IMR-90 (cell line): Measurements from ENCODE around the gene CSRP1. TPM values are rescaled to one million over a fixed set of nuclear protein-coding genes. Genes with fewer than 3 reads are reported as not detected.

Experiments used
- ATAC-seq: fragments of 200-7000 bp; cut with Tn5 transposase; 2 replicates; pipeline ENCODE4 v1.9.1; 2020; ENCODE audit warnings: low read depth, mild to moderate bottlenecking, moderate library complexity
- BruUV-seq: library from RNA; stranded (reverse); fragments of 400-500 nt; replicated peaks from 2 replicates; lab custom pipeline; 2021; lab: Mats Ljungman, UMichigan
- CTCF ChIA-PET: fragments of 300-600 bp; formaldehyde crosslinking; extraction: SDS; loops from one replicate; lab custom pipeline; 2021; ENCODE audit warnings: antibody characterized with exemption; lab: Yijun Ruan, JAX
- POLR2A ChIA-PET: fragments of 300-600 bp; sonication (Branson Sonifier 250); formaldehyde crosslinking; loops from one replicate; lab custom pipeline; 2022; ENCODE audit warnings: antibody characterized with exemption; ENCODE audit not compliant: unreplicated experiment; lab: Charles Lee
- DNase-seq: peaks from one replicate; pipeline ENCODE4 v3.0.0; 2013
- H2AFZ ChIP-seq: replicated peaks from 2 replicates; pipeline ENCODE3; 2013; ENCODE audit warnings: low read length, mild to moderate bottlenecking; ENCODE audit not compliant: poor library complexity
- H2AK5ac ChIP-seq: 2 replicates; pipeline ENCODE4 v1.6.1; 2013; ENCODE audit warnings: low read depth, low read length, inconsistent platforms
- H2AK9ac ChIP-seq: replicated peaks from 2 replicates; pipeline ENCODE3; 2013; ENCODE audit warnings: mild to moderate bottlenecking, low read depth, low read length, moderate library complexity; ENCODE audit not compliant: poor library complexity
- H2BK120ac ChIP-seq: 2 replicates; pipeline ENCODE4 v1.6.1; 2013; ENCODE audit warnings: low read depth, low read length, inconsistent platforms
- H2BK15ac ChIP-seq: 3 replicates; pipeline ENCODE4 v1.6.1; 2013; ENCODE audit warnings: low read depth, low read length, inconsistent platforms
- H2BK20ac ChIP-seq: 2 replicates; pipeline ENCODE4 v1.6.1; 2013; ENCODE audit warnings: low read depth, mild to moderate bottlenecking, inconsistent platforms, low read length, moderate library complexity
- H2BK5ac ChIP-seq: 2 replicates; pipeline ENCODE4 v1.6.1; 2013; ENCODE audit warnings: mild to moderate bottlenecking, low read depth, low read length, inconsistent platforms; ENCODE audit not compliant: poor library complexity, severe bottlenecking
- H3K14ac ChIP-seq: replicated peaks from 2 replicates; pipeline ENCODE4 v1.6.1; 2013; ENCODE audit warnings: low read depth, low read length, inconsistent platforms
- H3K18ac ChIP-seq: 2 replicates; pipeline ENCODE4 v1.6.1; 2013; ENCODE audit warnings: low read depth, low read length, control low read depth
- H3K23ac ChIP-seq: 2 replicates; pipeline ENCODE4 v1.6.1; 2013; ENCODE audit warnings: low read depth, low read length, inconsistent platforms
- H3K27ac ChIP-seq: 2 replicates; pipeline ENCODE4 v1.5.1; 2013; ENCODE audit warnings: mild to moderate bottlenecking, control low read depth, low read length; ENCODE audit not compliant: insufficient read depth
- H3K27me3 ChIP-seq: 2 replicates; pipeline ENCODE4 v1.6.1; 2013; ENCODE audit warnings: low read length; ENCODE audit not compliant: control insufficient read depth, insufficient read depth
- H3K36me3 ChIP-seq: 2 replicates; pipeline ENCODE4 v1.6.1; 2013; ENCODE audit warnings: low read length, mixed read lengths; ENCODE audit not compliant: control insufficient read depth, insufficient read depth
- H3K4ac ChIP-seq: 2 replicates; pipeline ENCODE4 v1.6.1; 2013; ENCODE audit warnings: low read depth, low read length, inconsistent platforms
- H3K4me1 ChIP-seq: 2 replicates; pipeline ENCODE4 v1.6.1; 2013; ENCODE audit warnings: low read length, mixed read lengths; ENCODE audit not compliant: control insufficient read depth, insufficient read depth
- H3K4me2 ChIP-seq: 2 replicates; pipeline ENCODE4 v1.6.1; 2013; ENCODE audit warnings: low read depth, mild to moderate bottlenecking, control low read depth, low read length, moderate library complexity
- H3K4me3 ChIP-seq: 2 replicates; pipeline ENCODE4 v1.5.1; 2013; ENCODE audit warnings: low read depth, mild to moderate bottlenecking, control low read depth, low read length, moderate library complexity; ENCODE audit not compliant: insufficient read depth
- H3K56ac ChIP-seq: 2 replicates; pipeline ENCODE4 v1.6.1; 2013; ENCODE audit warnings: low read length, inconsistent platforms; ENCODE audit not compliant: insufficient read depth; ENCODE audit errors: extremely low read depth
- H3K79me1 ChIP-seq, 2 experiments: 2 replicates each; pipeline ENCODE4 v1.6.1; 2013; ENCODE audit warnings: low read length in 2 of 2, inconsistent platforms in 1 of 2, low read depth in 1 of 2
- H3K9ac ChIP-seq: 2 replicates; pipeline ENCODE4 v1.6.1; 2013; ENCODE audit warnings: low read depth, low read length, control low read depth
- H3K9me1 ChIP-seq: 2 replicates; pipeline ENCODE4 v1.6.1; 2013; ENCODE audit warnings: low read length, inconsistent platforms; ENCODE audit not compliant: insufficient read depth
- H3K9me3 ChIP-seq: 2 replicates; pipeline ENCODE4 v1.6.1; 2013; ENCODE audit warnings: low read length; ENCODE audit not compliant: control insufficient read depth, insufficient read depth
- H4K20me1 ChIP-seq: 2 replicates; pipeline ENCODE4 v1.6.1; 2013; ENCODE audit warnings: low read length, inconsistent platforms; ENCODE audit not compliant: insufficient read depth
- H4K5ac ChIP-seq: 2 replicates; pipeline ENCODE4 v1.6.1; 2013; ENCODE audit warnings: mild to moderate bottlenecking, low read depth, low read length, control low read depth
- H4K8ac ChIP-seq, 2 experiments: 2 replicates each; pipeline ENCODE4 v1.6.1; 2013; ENCODE audit warnings: low read depth in 2 of 2, low read length in 2 of 2, control low read depth in 1 of 2, inconsistent platforms in 1 of 2
- H4K91ac ChIP-seq: 2 replicates; pipeline ENCODE4 v1.6.1; 2013; ENCODE audit warnings: low read depth, low read length, inconsistent platforms; ENCODE audit not compliant: insufficient read depth
- CEBPB ChIP-seq: IDR thresholded peaks from 2 replicates; pipeline ENCODE4 v1.6.1; 2012; ENCODE audit warnings: low read depth, low read length, improper control_type of control experiment
- SMC3 ChIP-seq: fragments of 150-350 bp; IDR thresholded peaks from 2 replicates; pipeline ENCODE4 v1.6.1; 2016; ENCODE audit warnings: low read depth, mild to moderate bottlenecking, antibody characterized with exemption, low read length, moderate library complexity
- WGBS, 2 experiments: methylation state at CpG; one replicate each; pipeline versions ENCODE4 v1.1.5 to v1.1.7; 2013; ENCODE audit warnings: missing lambda C conversion rate in 2 of 2; ENCODE audit not compliant: insufficient read length in 1 of 2; ENCODE audit errors: extremely low coverage in 2 of 2; 5-methylcytosine and 5-hydroxymethylcytosine counted together
- dilution Hi-C: fragments of 300-500 bp; cut with HindIII; formaldehyde crosslinking; loops from one replicate; pipeline ENCODE4 v1.14.3; 2018; ENCODE audit warnings: low sequenced_read_pairs; ENCODE audit not compliant: unreplicated experiment
- in situ Hi-C: fragments of 300-500 bp; cut with MboI; formaldehyde crosslinking; loops from 3 replicates; pipeline ENCODE4 v1.14.3; 2019; ENCODE audit warnings: low sequenced_read_pairs, inconsistent platforms, mixed read lengths
- intact Hi-C: fragments of 100-400 bp; cut with micrococcal nuclease; formaldehyde crosslinking; loops from 2 replicates; pipeline ENCODE4 v1.10.0; 2022
- polyA plus RNA-seq, 3 experiments: library from polyadenylated mRNA; depleted of rRNA; stranded (reverse); fragments of >200 nt; gene quantifications; 2 replicates each; pipeline ENCODE4 v1.2.3, GENCODE V29; 2012; ENCODE audit warnings: low replicate concordance in 1 of 3
- total RNA-seq: library from RNA; depleted of rRNA; stranded (reverse); fragments of >200 nt; gene quantifications from 2 replicates; pipeline ENCODE4 v1.2.3, GENCODE V29; 2012

The CSRP1 gene
- total and polyA plus RNA-seq, 2 of the 4 experiments (the other 2 are of a cell fraction) = 1,037 to 1,498 TPM

GRCh38 chr1:201509601-201510374 is 2.9 kb upstream of the CSRP1 start:
- Histone ChIP-seq H3K4ac (peak overlapping the region; percentile 74), H2BK20ac (peak overlapping the region; percentile 87), H4K8ac (peak overlapping the region in 1 of 2 experiments; percentile 53; a peak in 2 of 4 replicates), H2AK9ac (no peak overlapping the region), H3K27ac (no peak overlapping the region), H2BK120ac (peak overlapping the region; percentile 68), H3K9ac (no peak overlapping the region), H3K36me3 (peaks cover 2% of the 10 kb centered on the region; the same call in 1 of the 2 replicates), H3K14ac (peak overlapping the region; percentile 82), H2AFZ (peak overlapping the region; percentile 26), H3K4me3 (no peak overlapping the region), H3K56ac (no peak overlapping the region), H4K91ac (peak overlapping the region; percentile 31; the same call in 1 of the 2 replicates), H2AK5ac (peak overlapping the region; percentile 83), H2BK5ac (peak overlapping the region; percentile 94), H3K9me1 (peaks cover 19% of the 10 kb centered on the region), H2BK15ac (peak overlapping the region; percentile 23), H3K4me2 (no peak overlapping the region), H3K4me1 (peaks cover 28% of the 10 kb centered on the region), H3K79me1 (peaks cover 7 to 24% of the 10 kb centered on the region in 2 experiments; a peak in 2 of 4 replicates), H3K18ac (peak overlapping the region; percentile 50), H4K20me1 (peaks cover 14% of the 10 kb centered on the region), H3K27me3 (no peaks in the 10 kb centered on the region), H3K23ac (peak overlapping the region; percentile 40), H4K5ac (peak overlapping the region; percentile 43; the same call in 1 of the 2 replicates), H3K9me3 (no peaks in the 10 kb centered on the region)
- TF ChIP-seq SMC3 (no peak), CEBPB (no peak)
- no peak for DNase-seq
- dilution Hi-C loops (no loop called here), intact Hi-C loops (loop anchor here (5.0 kb wide), 1 partner anchor 42 kb away; the partner anchor contains the start of gene PHLDA3), in situ Hi-C loops (loop anchor here (10.0 kb wide), 1 partner anchor 65 kb away; no protein-coding TSS in a partner anchor)
- no CpG with 5 or more reads among the region's 2 CpGs for WGBS, 2 experiments
- no peak for ATAC-seq
- ChIA-PET CTCF (no interaction called here), POLR2A (interaction anchor here (2.3 kb wide), 1 partner anchor 41 kb away, joined by 7 read pairs; the partner anchor contains the start of gene PHLDA3)
- no TSS peak for BruUV-seq
